Measurements from ENCODE around the gene NPPC. TPM values are rescaled to one million over a fixed set of nuclear protein-coding genes. Genes with fewer than 3 reads are reported as not detected.

The NPPC gene
- total RNA-seq, 1 experiment from 2014 or later, result 0.98 TPM

- TF ChIP-seq ATF2 (CRISPR knock-in tag; IDR thresholded peaks at IDR 0.05; ENCODE audit: borderline replicate concordance, low read depth) (no peak), ZNF532 (CRISPR knock-in tag; IDR thresholded peaks at IDR 0.05; ENCODE audit: borderline replicate concordance) (no peak)
These were observed 42.6 kb upstream of the NPPC start (continued) for GRCh38 chr2:231968820-231969219.

- DNase-seq (ENCODE audit: low spot score), result no peak
- H3K9me3 Mint-ChIP-seq, result peaks cover 27% of the 10 kb centered on the region
- peaks cover 6% of the 10 kb centered on the region; the same call in 1 of the 2 replicates for H3K27me3 Mint-ChIP-seq (ENCODE audit: low read depth)
- ChIA-PET CTCF (no interaction called here), POLR2A (no interaction called here)
- H3K36me3 Mint-ChIP-seq, result peaks cover 17% of the 10 kb centered on the region
- H3K4me1 Mint-ChIP-seq, result 0 out of 2 replicates have a peak, but pooled peaks cover 3% of the 10 kb centered on the region
- H3K27ac Mint-ChIP-seq, result no peak overlapping the region
- no peak overlapping the region for H3K4me3 Mint-ChIP-seq
- no peak for ATAC-seq
- TF ChIP-seq SMAD3 (CRISPR knock-in tag; IDR thresholded peaks at IDR 0.05; ENCODE audit: borderline replicate concordance), result no peak
- no peak for TF ChIP-seq STAT6 (CRISPR knock-in tag; conservative IDR thresholded peaks at IDR 0.05; ENCODE audit: low read depth)
- no peak for TF ChIP-seq TEAD1 (CRISPR knock-in tag; IDR thresholded peaks at IDR 0.05)
- TF ChIP-seq ZNF281 (CRISPR knock-in tag; IDR thresholded peaks at IDR 0.05), result no peak
- no peak for TF ChIP-seq JUN (CRISPR knock-in tag; IDR thresholded peaks at IDR 0.05)
- no peak for TF ChIP-seq ZNF138 (CRISPR knock-in tag; conservative IDR thresholded peaks at IDR 0.05)
- no peak for TF ChIP-seq E2F5 (CRISPR knock-in tag; IDR thresholded peaks at IDR 0.05)
- no peak for TF ChIP-seq HMGA2 (CRISPR knock-in tag; IDR thresholded peaks at IDR 0.05)
- TF ChIP-seq ZNF416 (CRISPR knock-in tag; IDR thresholded peaks at IDR 0.05), result no peak
- no peak for TF ChIP-seq PREB (CRISPR knock-in tag; IDR thresholded peaks at IDR 0.05; ENCODE audit: borderline replicate concordance)
- no peak for TF ChIP-seq FOXJ3 (CRISPR knock-in tag; IDR thresholded peaks at IDR 0.05; ENCODE audit: borderline replicate concordance)
- no peak for TF ChIP-seq ZNF396 (CRISPR knock-in tag; IDR thresholded peaks at IDR 0.05; ENCODE audit: borderline replicate concordance)
- no peak for TF ChIP-seq ZNF532 (CRISPR knock-in tag; IDR thresholded peaks at IDR 0.05; ENCODE audit: borderline replicate concordance)
These were observed 40.7 kb upstream of the NPPC start for GRCh38 chr2:231966886-231967285.
